GM12864 (cell line): ENCODE results near the gene SMG6.

Source experiments
- DNase-seq: peaks from one replicate; pipeline ENCODE4 v3.0.0-alpha.2; 2011; ENCODE audit warnings: low read depth
- H3K4me3 ChIP-seq: 2 replicates; pipeline ENCODE4 v1.5.1; 2011; ENCODE audit warnings: mild to moderate bottlenecking, low read depth, low read length, control low read depth
- TF ChIP-seq, protein P1 (sequence below): IDR thresholded peaks from 2 replicates; pipeline ENCODE4 v1.5.1; 2011; ENCODE audit warnings: low read depth, mild to moderate bottlenecking, moderate library complexity, low read length, control low read depth, inconsistent platforms; ENCODE audit errors: missing control alignments

Gene SMG6

DNA sequence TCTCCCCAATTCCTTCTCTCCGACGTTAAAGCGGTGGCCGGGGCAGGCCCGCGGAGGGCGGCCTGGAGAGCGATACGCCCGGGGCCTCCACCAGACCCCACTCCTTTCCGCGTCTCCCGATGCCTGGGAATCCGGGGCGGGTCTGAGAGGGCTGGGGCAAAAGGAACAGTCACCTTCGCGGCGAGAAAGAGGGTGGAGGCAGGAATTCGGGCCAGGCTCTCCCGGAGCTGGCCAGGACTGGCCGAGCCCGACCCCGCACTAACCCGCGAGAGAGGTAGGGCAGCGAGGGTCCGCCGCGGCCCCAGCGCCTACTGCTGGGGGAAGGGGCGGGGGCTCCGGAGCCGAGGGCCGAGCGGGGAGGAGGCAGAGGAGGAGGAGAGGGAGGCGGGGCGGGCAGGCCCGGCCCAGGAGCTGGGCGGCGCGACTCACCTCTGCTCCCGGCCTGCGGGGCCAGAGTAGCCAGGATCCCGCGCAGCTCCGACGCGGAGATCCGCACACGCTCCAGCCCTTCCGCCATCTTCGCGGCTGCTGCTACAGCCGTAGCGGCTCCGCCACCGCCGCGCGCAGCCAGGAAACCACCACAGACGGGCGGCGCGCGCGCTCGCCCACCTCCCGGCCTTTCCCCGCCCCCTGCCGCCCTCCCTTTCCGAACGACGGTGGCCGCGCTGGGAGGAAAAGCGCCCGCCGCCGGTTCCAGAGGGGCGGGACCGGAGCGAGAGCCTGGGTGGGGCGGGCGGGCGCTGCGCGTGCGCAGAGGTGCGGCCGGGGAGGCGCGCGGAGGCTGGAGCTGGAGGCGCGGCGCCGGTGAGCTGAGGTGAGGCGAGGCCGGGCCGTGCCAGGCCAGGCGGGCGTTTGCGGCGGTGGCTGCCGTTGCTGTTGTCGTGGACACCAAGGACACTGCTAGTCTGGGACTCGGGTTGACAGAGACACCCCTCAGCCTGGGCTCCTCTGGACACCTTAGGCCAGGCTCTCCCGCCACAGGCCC, at the start of gene SMG6, which contains the start of gene SRR:
Gene SMG6 (minus strand): TSS at position 582 of the 985 bp plus-strand sequence. CDS start 65 bp downstream, at position 517.
Gene SRR (plus strand): TSS at position 747 of the 985 bp plus-strand sequence. CDS start 11,611 bp downstream, outside the sequence.
- peak within 1 kb of the TSS; percentile 99 for H3K4me3 ChIP-seq
- TF ChIP-seq, protein P1, sequence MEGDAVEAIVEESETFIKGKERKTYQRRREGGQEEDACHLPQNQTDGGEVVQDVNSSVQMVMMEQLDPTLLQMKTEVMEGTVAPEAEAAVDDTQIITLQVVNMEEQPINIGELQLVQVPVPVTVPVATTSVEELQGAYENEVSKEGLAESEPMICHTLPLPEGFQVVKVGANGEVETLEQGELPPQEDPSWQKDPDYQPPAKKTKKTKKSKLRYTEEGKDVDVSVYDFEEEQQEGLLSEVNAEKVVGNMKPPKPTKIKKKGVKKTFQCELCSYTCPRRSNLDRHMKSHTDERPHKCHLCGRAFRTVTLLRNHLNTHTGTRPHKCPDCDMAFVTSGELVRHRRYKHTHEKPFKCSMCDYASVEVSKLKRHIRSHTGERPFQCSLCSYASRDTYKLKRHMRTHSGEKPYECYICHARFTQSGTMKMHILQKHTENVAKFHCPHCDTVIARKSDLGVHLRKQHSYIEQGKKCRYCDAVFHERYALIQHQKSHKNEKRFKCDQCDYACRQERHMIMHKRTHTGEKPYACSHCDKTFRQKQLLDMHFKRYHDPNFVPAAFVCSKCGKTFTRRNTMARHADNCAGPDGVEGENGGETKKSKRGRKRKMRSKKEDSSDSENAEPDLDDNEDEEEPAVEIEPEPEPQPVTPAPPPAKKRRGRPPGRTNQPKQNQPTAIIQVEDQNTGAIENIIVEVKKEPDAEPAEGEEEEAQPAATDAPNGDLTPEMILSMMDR: no peak
- peak; percentile 40 for DNase-seq

DNA sequence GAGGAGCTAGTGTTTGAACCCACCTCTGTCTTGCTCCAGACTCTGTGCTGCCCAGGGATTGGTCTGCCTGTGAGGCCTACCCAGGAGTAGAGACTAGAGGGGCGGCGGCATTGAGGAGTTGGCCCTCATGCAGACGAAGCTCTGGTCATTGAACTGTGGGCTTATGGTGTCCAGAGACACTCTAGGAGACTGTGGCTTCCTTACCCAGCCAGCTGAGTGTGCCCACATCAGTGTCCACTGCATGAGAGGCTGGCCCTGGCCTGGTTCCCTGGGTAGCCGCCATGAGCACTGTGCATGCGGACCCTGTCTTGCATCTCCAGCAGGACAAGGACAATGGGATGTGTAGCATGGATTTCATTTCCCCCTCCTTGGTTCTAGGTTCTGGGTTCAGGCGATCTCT, 47.7 kb upstream of the SMG6 start:
- no peak for DNase-seq
- H3K4me3 ChIP-seq: no peak overlapping the region
- TF ChIP-seq, protein P1: no peak

DNA sequence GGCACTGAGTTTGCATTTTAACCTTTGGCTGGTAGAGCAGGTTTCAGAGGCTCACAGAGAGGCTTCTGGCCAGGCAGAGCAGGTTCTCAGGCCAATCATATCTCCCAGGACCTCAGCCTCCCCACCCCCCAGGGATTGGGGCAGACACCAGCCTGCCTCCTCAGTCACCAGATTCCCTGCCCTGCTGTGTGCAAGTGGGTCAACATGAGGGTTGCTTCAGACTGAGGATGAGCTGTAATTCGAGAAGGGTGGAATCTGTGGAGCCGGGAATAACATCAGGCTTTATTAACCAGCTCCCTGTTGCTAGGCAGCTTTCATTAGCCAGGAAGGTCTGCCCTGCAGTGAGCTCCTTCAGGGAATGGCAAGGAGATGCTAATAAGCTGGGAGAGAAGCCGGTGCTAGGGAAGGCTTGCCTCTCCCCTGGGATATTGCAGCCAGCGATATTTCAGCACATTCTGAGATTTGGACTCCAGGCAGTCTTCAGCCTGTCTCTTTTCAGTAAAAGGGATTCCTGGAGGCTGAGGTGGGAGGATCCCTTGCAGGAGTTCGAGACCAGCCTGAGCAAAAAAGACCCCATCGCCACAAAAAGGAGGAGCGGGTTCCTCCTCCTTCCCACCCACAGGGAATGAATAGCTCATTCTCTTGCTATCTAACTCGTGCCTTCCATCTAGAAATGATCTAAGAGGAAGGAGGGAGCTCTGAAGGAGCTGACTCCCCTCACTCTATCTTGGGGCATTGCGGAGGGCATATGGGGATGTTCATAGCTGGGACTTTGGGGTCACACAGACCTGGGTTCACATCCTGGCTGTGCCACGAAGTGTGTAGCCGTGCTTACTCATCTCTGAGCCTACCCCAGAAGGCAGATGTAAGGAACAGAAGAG, 44.5 kb upstream of the SMG6 start:
- DNase-seq: no peak
- TF ChIP-seq, protein P1: no peak
- H3K4me3 ChIP-seq: no peak overlapping the region

DNA sequence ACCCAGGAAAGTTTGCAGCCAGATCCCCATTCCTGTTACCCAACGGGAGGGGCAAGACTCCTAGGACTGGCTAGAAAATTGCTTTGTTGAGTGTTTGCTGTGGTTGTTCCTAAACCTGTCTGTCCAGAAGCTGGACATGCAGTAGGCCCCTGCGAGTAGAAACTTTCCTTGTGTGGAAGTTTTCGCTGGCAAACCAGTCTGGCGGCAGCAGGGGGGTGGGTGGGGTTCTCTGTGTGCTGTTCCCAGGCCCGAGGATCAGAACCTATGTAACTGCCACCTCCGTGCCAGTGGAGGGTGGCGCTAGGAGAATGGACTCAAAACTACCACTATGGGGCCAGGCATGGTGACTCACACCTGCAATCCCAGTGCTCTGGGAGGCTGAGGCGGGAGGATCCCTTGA, 42.9 kb upstream of the SMG6 start:
- no peak for DNase-seq
- H3K4me3 ChIP-seq: no peak overlapping the region
- TF ChIP-seq, protein P1: no peak

DNA sequence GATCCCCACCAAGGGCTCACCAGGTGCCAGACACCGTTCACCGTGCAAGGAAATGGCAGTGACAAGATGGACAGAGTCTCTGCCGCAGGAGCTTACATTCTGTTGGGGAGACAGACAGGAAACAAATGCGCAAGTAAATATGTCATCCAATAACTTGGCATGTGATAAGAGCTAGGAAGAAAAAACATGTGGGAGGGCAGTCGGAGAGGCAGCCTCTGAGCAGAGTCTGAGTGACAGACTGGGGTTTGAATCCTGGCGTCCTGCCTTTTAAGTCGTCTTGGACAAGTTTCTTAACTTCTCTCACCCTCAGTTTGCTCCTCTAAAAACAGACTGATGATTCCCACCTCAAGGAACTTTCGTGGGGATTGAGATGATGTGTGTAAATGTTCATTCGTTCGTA, 40.9 kb upstream of the SMG6 start:
- H3K4me3 ChIP-seq: no peak overlapping the region
- DNase-seq: no peak

DNA sequence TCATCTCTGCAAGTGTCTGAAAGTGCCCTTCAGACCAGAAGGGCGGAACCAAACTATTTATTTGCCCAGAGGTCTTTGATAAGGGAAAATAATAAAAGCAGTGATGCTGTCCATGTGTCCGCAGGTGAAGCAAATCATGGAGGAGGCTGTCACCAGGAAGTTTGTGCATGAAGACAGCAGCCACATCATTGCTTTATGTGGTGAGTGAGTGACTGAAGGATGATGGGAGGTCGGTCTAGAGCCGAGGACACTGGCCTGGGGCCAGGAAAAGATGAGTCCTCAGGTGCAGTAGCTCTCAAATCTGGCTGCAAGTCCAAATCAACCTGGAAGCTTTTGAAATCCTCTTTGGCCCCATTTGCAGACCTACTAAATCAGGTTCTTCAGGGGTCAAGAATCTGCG, 39.8 kb upstream of the SMG6 start:
- no peak overlapping the region for H3K4me3 ChIP-seq
- TF ChIP-seq, protein P1: no peak
- DNase-seq: no peak

More for the DNA sequence above, 40.9 kb upstream of the SMG6 start:
- TF ChIP-seq, protein P1: no peak
